ENCODE data around the gene COQ8A.

DNA sequence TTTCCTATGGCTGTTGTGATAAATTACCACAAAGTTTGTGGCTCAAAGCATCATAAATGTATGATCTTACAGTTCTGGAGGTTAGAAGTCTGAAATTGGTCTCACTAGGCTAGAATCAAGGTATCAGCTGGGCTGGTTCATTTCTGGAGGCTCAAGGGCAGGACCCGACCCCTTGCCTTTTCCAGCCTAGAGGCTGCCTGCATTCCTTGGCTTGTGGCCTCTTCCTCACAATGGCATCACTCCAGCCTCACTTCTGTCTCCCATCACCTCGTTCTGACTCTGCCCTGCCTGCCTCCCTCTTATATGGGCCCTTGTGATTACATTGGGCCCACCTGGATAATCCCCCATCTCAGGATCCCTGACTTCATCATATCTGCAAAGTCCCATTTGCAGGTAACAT, 8.0 kb downstream of the COQ8A start:
- TF ChIP-seq, protein P1, sequence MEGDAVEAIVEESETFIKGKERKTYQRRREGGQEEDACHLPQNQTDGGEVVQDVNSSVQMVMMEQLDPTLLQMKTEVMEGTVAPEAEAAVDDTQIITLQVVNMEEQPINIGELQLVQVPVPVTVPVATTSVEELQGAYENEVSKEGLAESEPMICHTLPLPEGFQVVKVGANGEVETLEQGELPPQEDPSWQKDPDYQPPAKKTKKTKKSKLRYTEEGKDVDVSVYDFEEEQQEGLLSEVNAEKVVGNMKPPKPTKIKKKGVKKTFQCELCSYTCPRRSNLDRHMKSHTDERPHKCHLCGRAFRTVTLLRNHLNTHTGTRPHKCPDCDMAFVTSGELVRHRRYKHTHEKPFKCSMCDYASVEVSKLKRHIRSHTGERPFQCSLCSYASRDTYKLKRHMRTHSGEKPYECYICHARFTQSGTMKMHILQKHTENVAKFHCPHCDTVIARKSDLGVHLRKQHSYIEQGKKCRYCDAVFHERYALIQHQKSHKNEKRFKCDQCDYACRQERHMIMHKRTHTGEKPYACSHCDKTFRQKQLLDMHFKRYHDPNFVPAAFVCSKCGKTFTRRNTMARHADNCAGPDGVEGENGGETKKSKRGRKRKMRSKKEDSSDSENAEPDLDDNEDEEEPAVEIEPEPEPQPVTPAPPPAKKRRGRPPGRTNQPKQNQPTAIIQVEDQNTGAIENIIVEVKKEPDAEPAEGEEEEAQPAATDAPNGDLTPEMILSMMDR (IDR thresholded peaks at IDR 0.05) = no peak
- TF ChIP-seq POLR2A (IDR thresholded peaks at IDR 0.05) = no peak
- TF ChIP-seq POLR2AphosphoS5 (IDR thresholded peaks at IDR 0.05) = no peak
